Chondrocyte (in vitro differentiated cells): ENCODE data around the gene RNF13. TPM values are rescaled to one million over a fixed set of nuclear protein-coding genes. Genes with fewer than 3 reads are reported as not detected.

Source experiments
- DNase-seq: peaks from one replicate; pipeline ENCODE4 v3.0.0; 2021; ENCODE audit warnings: mixed read lengths, low spot score
- H3K27ac Mint-ChIP-seq: one replicate; pipeline ENCODE4 v1.8.0; 2021; ENCODE audit warnings: mild to moderate bottlenecking, moderate library complexity, mixed read lengths; ENCODE audit not compliant: unreplicated experiment
- H3K27me3 Mint-ChIP-seq: 2 replicates; pipeline ENCODE4 v1.8.0; 2021; ENCODE audit warnings: low read depth, mixed read lengths
- H3K36me3 Mint-ChIP-seq: 2 replicates; pipeline ENCODE4 v1.8.0; 2021; ENCODE audit warnings: low read depth, mixed read lengths
- H3K4me1 Mint-ChIP-seq: 2 replicates; pipeline ENCODE4 v1.8.0; 2021; ENCODE audit warnings: low read depth, mild to moderate bottlenecking, mixed read lengths
- H3K4me3 Mint-ChIP-seq: one replicate; pipeline ENCODE4 v1.8.0; 2021; ENCODE audit warnings: mild to moderate bottlenecking, moderate library complexity, mixed read lengths; ENCODE audit not compliant: unreplicated experiment
- H3K9me3 Mint-ChIP-seq: 2 replicates; pipeline ENCODE4 v1.8.0; 2021; ENCODE audit warnings: low read depth, mixed read lengths
- CTCF ChIP-seq: fragments of 200-600 bp; sonication (generic); IDR thresholded peaks from 2 replicates; pipeline ENCODE4 v1.5.0; 2021; ENCODE audit warnings: antibody characterized with exemption, mild to moderate bottlenecking, moderate library complexity
- total RNA-seq: library from RNA; stranded (reverse); gene quantifications from 3 replicates; pipeline ENCODE4 v1.2.1, GENCODE V29; 2021

Gene RNF13
- total RNA-seq, 1 donor from 2014 or later = 43.1 TPM

- Mint-ChIP-seq H3K27ac (no peak overlapping the region), H3K4me3 (no peak overlapping the region), H3K27me3 (no peaks in the 10 kb centered on the region), H3K4me1 (peaks cover 44% of the 10 kb centered on the region), H3K36me3 (no peaks in the 10 kb centered on the region), H3K9me3 (no peaks in the 10 kb centered on the region)
- no peak for TF ChIP-seq CTCF
- DNase-seq = no peak
Measured at GRCh38 chr3:149816311-149816710, 3.3 kb downstream of the RNF13 start.

GRCh38 chr3:149816986-149817385, 4.0 kb downstream of the RNF13 start:
- no peak overlapping the region for H3K4me3 Mint-ChIP-seq
- peaks cover 44% of the 10 kb centered on the region for H3K4me1 Mint-ChIP-seq
- H3K36me3 Mint-ChIP-seq = no peaks in the 10 kb centered on the region

GRCh38 chr3:149819432-149819831, 6.4 kb downstream of the RNF13 start:
- no peak for TF ChIP-seq CTCF
- Mint-ChIP-seq H3K4me3 (no peak overlapping the region), H3K27ac (no peak overlapping the region), H3K4me1 (peaks cover 29% of the 10 kb centered on the region), H3K36me3 (peaks cover 1% of the 10 kb centered on the region), H3K27me3 (no peaks in the 10 kb centered on the region), H3K9me3 (peaks cover 15% of the 10 kb centered on the region)
- DNase-seq = no peak

More at GRCh38 chr3:149816986-149817385, 4.0 kb downstream of the RNF13 start:
- Mint-ChIP-seq H3K27ac (no peak overlapping the region), H3K27me3 (no peaks in the 10 kb centered on the region), H3K9me3 (peaks cover 6% of the 10 kb centered on the region)
- DNase-seq = no peak
- TF ChIP-seq CTCF = no peak

GRCh38 chr3:149820183-149820582, 7.2 kb downstream of the RNF13 start:
- H3K9me3 Mint-ChIP-seq = peaks cover 15% of the 10 kb centered on the region
- no peak for TF ChIP-seq CTCF

GRCh38 chr3:149826636-149827035, 13.6 kb downstream of the RNF13 start:
- no peak for TF ChIP-seq CTCF
- H3K4me1 Mint-ChIP-seq = peaks cover 3% of the 10 kb centered on the region
- no peak overlapping the region for H3K4me3 Mint-ChIP-seq
- peaks cover 16% of the 10 kb centered on the region for H3K9me3 Mint-ChIP-seq
- no peak for DNase-seq
- no peak overlapping the region for H3K27ac Mint-ChIP-seq
- peaks cover 1% of the 10 kb centered on the region for H3K36me3 Mint-ChIP-seq
- H3K27me3 Mint-ChIP-seq = no peaks in the 10 kb centered on the region

More at GRCh38 chr3:149820183-149820582, 7.2 kb downstream of the RNF13 start:
- H3K4me3 Mint-ChIP-seq = no peak overlapping the region
- H3K27ac Mint-ChIP-seq = no peak overlapping the region
- no peak for DNase-seq
- H3K27me3 Mint-ChIP-seq = no peaks in the 10 kb centered on the region
- peaks cover 21% of the 10 kb centered on the region for H3K4me1 Mint-ChIP-seq
- H3K36me3 Mint-ChIP-seq = peaks cover 1% of the 10 kb centered on the region
